ENCODE data around the gene PRUNE2.

Gene PRUNE2

DNA sequence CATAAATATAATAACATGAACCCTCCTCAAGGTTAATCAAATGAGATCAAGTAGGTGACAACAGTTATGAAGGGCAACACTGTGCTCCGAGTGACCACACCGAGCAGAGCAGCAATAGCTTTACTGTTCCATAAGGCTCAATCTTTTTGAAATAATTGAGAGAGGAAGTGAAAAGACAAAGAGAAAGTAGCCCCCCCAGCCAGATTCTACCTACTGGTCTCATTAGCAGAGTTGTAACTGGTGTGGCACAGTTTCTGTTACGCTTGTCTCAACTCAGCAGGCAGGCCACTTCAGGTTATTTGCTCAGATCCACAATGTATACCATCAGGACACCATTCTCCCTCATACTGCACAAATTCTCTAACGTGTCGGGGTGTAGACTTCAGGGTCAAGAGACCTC is 14.0 kb downstream of the PRUNE2 start:
- Histone ChIP-seq H3K36me3 (replicated peaks) (no peaks in the 10 kb centered on the region), H3K27ac (no peak overlapping the region), H3K27me3 (replicated peaks) (no peaks in the 10 kb centered on the region), H3K4me3 (ENCODE audit: low read depth, low read length) (no peak overlapping the region)
- TF ChIP-seq, protein P1, sequence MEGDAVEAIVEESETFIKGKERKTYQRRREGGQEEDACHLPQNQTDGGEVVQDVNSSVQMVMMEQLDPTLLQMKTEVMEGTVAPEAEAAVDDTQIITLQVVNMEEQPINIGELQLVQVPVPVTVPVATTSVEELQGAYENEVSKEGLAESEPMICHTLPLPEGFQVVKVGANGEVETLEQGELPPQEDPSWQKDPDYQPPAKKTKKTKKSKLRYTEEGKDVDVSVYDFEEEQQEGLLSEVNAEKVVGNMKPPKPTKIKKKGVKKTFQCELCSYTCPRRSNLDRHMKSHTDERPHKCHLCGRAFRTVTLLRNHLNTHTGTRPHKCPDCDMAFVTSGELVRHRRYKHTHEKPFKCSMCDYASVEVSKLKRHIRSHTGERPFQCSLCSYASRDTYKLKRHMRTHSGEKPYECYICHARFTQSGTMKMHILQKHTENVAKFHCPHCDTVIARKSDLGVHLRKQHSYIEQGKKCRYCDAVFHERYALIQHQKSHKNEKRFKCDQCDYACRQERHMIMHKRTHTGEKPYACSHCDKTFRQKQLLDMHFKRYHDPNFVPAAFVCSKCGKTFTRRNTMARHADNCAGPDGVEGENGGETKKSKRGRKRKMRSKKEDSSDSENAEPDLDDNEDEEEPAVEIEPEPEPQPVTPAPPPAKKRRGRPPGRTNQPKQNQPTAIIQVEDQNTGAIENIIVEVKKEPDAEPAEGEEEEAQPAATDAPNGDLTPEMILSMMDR (IDR thresholded peaks at IDR 0.05; ENCODE audit: low read depth, low read length, missing control alignments) = no peak
- DNase-seq = no peak
- in situ Hi-C loops (cut with HindIII; ENCODE audit: low pct_ligation_motif_present, low sequenced_read_pairs) = no loop called here

DNA sequence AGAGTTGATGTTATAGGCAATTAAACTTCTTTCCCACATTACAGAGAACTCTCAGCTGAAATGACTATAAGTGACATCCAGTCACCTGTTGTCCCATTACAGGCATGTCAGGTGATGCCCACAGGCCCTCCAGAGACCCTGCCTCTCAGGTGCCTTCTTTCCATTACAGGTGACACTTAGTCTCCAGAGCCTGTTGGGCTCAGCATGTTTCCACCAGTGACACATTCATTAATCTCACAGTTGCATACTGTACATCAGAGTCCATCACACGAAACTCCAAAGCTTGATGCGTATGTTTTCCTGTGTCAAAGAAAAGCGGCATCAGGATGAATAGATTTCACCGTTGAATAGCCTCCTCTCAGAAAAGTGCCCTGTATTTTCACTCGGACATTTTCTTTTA is 14.6 kb downstream of the PRUNE2 start:
- H3K4me3 ChIP-seq (ENCODE audit: low read depth, low read length) = no peak overlapping the region
- H3K36me3 ChIP-seq (replicated peaks) = no peaks in the 10 kb centered on the region
- no peaks in the 10 kb centered on the region for H3K27me3 ChIP-seq (replicated peaks)
- no peak overlapping the region for H3K27ac ChIP-seq
- no peak for DNase-seq
- TF ChIP-seq, protein P1 (IDR thresholded peaks at IDR 0.05; ENCODE audit: low read depth, low read length, missing control alignments) = no peak
- in situ Hi-C loops (cut with HindIII; ENCODE audit: low pct_ligation_motif_present, low sequenced_read_pairs) = no loop called here

DNA sequence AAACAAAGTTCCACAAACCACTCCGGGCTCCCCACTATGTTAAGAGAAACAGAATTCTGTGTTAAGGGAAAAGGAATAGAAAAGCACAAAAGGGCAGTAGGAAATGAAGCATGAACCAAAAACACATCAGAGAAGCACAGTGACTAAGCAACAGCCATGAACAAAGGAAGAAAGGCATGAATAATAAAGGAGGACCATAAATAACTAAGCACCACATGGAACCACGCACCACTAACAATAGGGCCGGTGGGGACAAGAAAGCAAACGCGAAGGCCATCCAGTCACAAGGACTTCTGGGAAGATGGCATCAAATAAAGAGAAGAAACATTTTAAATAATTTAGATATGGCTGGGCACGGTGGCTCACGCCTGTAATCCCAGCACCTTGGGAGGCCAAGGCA is 18.0 kb downstream of the PRUNE2 start:
- in situ Hi-C loops (cut with HindIII; ENCODE audit: low pct_ligation_motif_present, low sequenced_read_pairs) = no loop called here
- TF ChIP-seq, protein P1 (IDR thresholded peaks at IDR 0.05; ENCODE audit: low read depth, low read length, missing control alignments) = no peak
- Histone ChIP-seq H3K36me3 (replicated peaks) (no peaks in the 10 kb centered on the region), H3K4me3 (ENCODE audit: low read depth, low read length) (no peak overlapping the region), H3K27ac (no peak overlapping the region), H3K27me3 (replicated peaks) (no peaks in the 10 kb centered on the region)
- DNase-seq = no peak

DNA sequence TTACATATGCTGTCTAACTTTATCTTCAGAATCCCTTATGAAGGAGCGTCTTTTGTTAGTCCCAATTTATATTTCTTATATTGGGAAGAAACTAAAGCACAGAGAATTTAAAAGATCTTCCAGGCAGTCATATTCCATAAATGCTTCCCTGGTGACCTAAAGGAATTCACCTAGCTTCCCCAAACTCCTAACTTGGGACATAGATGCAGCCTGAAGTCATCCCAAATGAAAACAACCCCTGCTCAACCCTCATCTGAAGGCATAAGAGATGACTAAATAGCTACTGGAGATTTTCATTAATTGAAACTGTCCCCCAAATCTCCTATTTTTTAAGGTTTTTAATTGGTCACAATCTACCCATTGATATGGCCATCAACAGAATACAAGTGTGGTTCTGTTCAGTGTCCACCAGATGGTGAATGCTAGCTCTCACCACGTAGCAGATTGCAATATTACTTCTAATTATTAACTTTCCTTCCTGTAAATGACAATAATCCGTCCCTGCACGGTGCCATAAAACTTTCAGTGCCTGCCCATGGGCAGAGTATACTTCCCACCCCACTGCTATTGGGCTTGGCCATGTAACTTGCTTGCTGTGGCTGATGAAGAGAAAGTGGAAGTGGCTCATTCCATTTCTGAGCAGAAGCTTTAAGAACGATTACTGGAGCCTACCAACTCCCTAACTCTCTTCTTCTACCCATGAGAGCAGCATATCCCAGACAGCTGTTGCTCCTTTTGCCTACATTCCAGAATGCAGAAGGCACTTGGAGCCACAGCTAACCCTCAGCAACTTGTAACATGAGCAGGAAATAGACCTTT is 18.7 kb downstream of the PRUNE2 start:
- no peaks in the 10 kb centered on the region for H3K27me3 ChIP-seq (replicated peaks)
- DNase-seq = no peak
- in situ Hi-C loops (cut with HindIII; ENCODE audit: low pct_ligation_motif_present, low sequenced_read_pairs) = no loop called here
- no peak overlapping the region for H3K4me3 ChIP-seq (ENCODE audit: low read depth, low read length)
- TF ChIP-seq, protein P1 (IDR thresholded peaks at IDR 0.05; ENCODE audit: low read depth, low read length, missing control alignments) = no peak
- no peaks in the 10 kb centered on the region for H3K36me3 ChIP-seq (replicated peaks)
- no peak overlapping the region for H3K27ac ChIP-seq

DNA sequence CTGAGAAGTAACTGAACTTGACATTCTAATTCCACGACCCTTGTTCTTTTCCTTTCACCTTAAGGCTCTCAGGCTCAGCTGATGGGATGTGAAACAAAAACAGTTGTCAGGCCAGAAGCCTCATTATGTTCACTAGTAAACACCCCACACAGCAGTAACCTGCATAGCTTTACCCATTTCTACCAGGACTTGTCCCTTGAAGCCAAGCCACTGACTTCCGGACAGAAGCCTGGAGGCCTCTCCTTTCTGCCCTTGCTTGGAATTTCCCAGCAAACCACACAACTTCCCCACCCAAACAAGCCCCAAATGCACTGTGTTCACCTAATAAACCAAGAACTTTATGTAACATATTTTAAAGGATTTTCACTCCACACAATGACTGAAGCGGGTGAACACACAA is 19.6 kb downstream of the PRUNE2 start:
- TF ChIP-seq, protein P1 (IDR thresholded peaks at IDR 0.05; ENCODE audit: low read depth, low read length, missing control alignments) = no peak
- Histone ChIP-seq H3K27ac (no peak overlapping the region), H3K36me3 (replicated peaks) (no peaks in the 10 kb centered on the region), H3K4me3 (ENCODE audit: low read depth, low read length) (no peak overlapping the region), H3K27me3 (replicated peaks) (no peaks in the 10 kb centered on the region)
- in situ Hi-C loops (cut with HindIII; ENCODE audit: low pct_ligation_motif_present, low sequenced_read_pairs) = no loop called here
- DNase-seq = no peak

DNA sequence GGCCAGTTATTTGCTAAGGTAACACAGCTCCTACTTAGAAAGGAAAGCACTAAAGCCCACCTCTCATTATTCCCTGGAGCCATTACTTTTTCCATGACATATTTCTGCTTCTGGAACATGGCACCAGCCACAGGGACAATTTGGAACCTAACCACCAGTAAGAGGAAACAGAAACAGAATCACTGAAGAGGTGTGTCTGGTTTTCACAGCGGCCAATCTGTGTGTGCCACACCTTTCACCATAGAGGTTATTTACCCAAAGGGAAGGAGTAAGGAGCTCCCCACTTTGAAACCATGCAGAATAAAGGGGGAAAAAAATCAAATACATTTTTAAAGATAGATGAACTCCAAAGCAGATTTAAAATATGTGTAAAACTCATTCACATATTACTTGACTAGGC is 21.1 kb downstream of the PRUNE2 start:
- Histone ChIP-seq H3K36me3 (replicated peaks) (no peaks in the 10 kb centered on the region), H3K4me3 (ENCODE audit: low read depth, low read length) (no peak overlapping the region), H3K27ac (no peak overlapping the region), H3K27me3 (replicated peaks) (no peaks in the 10 kb centered on the region)
- in situ Hi-C loops (cut with HindIII; ENCODE audit: low pct_ligation_motif_present, low sequenced_read_pairs) = no loop called here
- TF ChIP-seq, protein P1 (IDR thresholded peaks at IDR 0.05; ENCODE audit: low read depth, low read length, missing control alignments) = no peak
- no peak for DNase-seq
